Progenitor cell of endocrine pancreas (in vitro differentiated cells): Measurements from ENCODE around the gene RNASE13. TPM values are rescaled to one million over a fixed set of nuclear protein-coding genes. Genes with fewer than 3 reads are reported as not detected.
A peak's percentile ranks its signal among the peaks of the same experiment; 100 is the strongest.

Source experiments
- DNase-seq: peaks from one replicate; pipeline ENCODE4 v3.0.0; 2021; ENCODE audit warnings: low spot score; ENCODE audit not compliant: unreplicated experiment
- H3K27ac Mint-ChIP-seq: 2 replicates; pipeline ENCODE4 v1.8.0; 2021; ENCODE audit warnings: mild to moderate bottlenecking, moderate library complexity, mixed read lengths
- H3K27me3 Mint-ChIP-seq: 2 replicates; pipeline ENCODE4 v1.8.0; 2021; ENCODE audit warnings: mixed read lengths
- H3K36me3 Mint-ChIP-seq: 2 replicates; pipeline ENCODE4 v1.8.0; 2022; ENCODE audit warnings: mixed read lengths; ENCODE audit not compliant: insufficient read depth
- H3K4me1 Mint-ChIP-seq: 2 replicates; pipeline ENCODE4 v1.8.0; 2021; ENCODE audit warnings: low read depth, mixed read lengths
- H3K4me3 Mint-ChIP-seq: 2 replicates; pipeline ENCODE4 v1.8.0; 2021; ENCODE audit warnings: low read depth, mild to moderate bottlenecking, moderate library complexity, mixed read lengths
- H3K9me3 Mint-ChIP-seq: 2 replicates; pipeline ENCODE4 v1.8.0; 2021; ENCODE audit warnings: low read depth, mixed read lengths
- CTCF ChIP-seq: fragments of 200-600 bp; sonication (generic); IDR thresholded peaks from one replicate; pipeline ENCODE4 v1.5.0; 2021; ENCODE audit warnings: antibody characterized with exemption, mild to moderate bottlenecking; ENCODE audit not compliant: unreplicated experiment
- total RNA-seq: library from RNA; stranded (reverse); gene quantifications from 2 replicates; pipeline ENCODE4 v1.2.1, GENCODE V29; 2021

Gene RNASE13
- total RNA-seq, 1 donor from 2014 or later, result not detected

GRCh38 chr14:21060614-21061346 lies 26.2 kb upstream of the RNASE13 start:
- H3K4me3 Mint-ChIP-seq, result peak overlapping the region; percentile 8
- no peaks in the 10 kb centered on the region for H3K36me3 Mint-ChIP-seq
- no peaks in the 10 kb centered on the region for H3K9me3 Mint-ChIP-seq
- peaks cover 30% of the 10 kb centered on the region for H3K4me1 Mint-ChIP-seq
- H3K27ac Mint-ChIP-seq, result peak overlapping the region; percentile 31
- no peak for DNase-seq
- TF ChIP-seq CTCF, result no peak
- H3K27me3 Mint-ChIP-seq, result peaks cover 6% of the 10 kb centered on the region

GRCh38 chr14:21059842-21060613 lies 25.4 kb upstream of the RNASE13 start:
- H3K36me3 Mint-ChIP-seq, result no peaks in the 10 kb centered on the region
- TF ChIP-seq CTCF, result no peak
- DNase-seq, result no peak
- no peak overlapping the region for H3K4me3 Mint-ChIP-seq
- no peak overlapping the region for H3K27ac Mint-ChIP-seq
- H3K9me3 Mint-ChIP-seq, result no peaks in the 10 kb centered on the region
- H3K4me1 Mint-ChIP-seq, result peaks cover 35% of the 10 kb centered on the region
- no peaks in the 10 kb centered on the region for H3K27me3 Mint-ChIP-seq

GRCh38 chr14:21058903-21059302 lies 24.3 kb upstream of the RNASE13 start:
- H3K27ac Mint-ChIP-seq, result no peak overlapping the region
- H3K4me3 Mint-ChIP-seq, result no peak overlapping the region
- no peak for TF ChIP-seq CTCF
- no peaks in the 10 kb centered on the region for H3K9me3 Mint-ChIP-seq
- peaks cover 45% of the 10 kb centered on the region for H3K4me1 Mint-ChIP-seq
- no peaks in the 10 kb centered on the region for H3K27me3 Mint-ChIP-seq
- no peaks in the 10 kb centered on the region for H3K36me3 Mint-ChIP-seq
- DNase-seq, result no peak

GRCh38 chr14:21057803-21058675 lies 23.4 kb upstream of the RNASE13 start, which contains the start of gene RNASE8:
TSS of gene RNASE8 (plus strand) at chr14:21057822. CDS start at chr14:21057893, 71 bp downstream.
- H3K27ac Mint-ChIP-seq, result no peak within 1 kb of the TSS
- no peaks in the 10 kb centered on the region for H3K27me3 Mint-ChIP-seq
- TF ChIP-seq CTCF, result no peak
- peaks cover 43% of the 10 kb centered on the region for H3K4me1 Mint-ChIP-seq
- no peaks in the 10 kb centered on the region for H3K36me3 Mint-ChIP-seq
- DNase-seq, result no peak
- no peak within 1 kb of the TSS for H3K4me3 Mint-ChIP-seq
- H3K9me3 Mint-ChIP-seq, result no peaks in the 10 kb centered on the region

- H3K4me3 Mint-ChIP-seq, result no peak overlapping the region
- no peaks in the 10 kb centered on the region for H3K27me3 Mint-ChIP-seq
- H3K9me3 Mint-ChIP-seq, result no peaks in the 10 kb centered on the region
- no peak overlapping the region for H3K27ac Mint-ChIP-seq
- no peak for DNase-seq
- peaks cover 40% of the 10 kb centered on the region for H3K4me1 Mint-ChIP-seq
- TF ChIP-seq CTCF, result no peak
- no peaks in the 10 kb centered on the region for H3K36me3 Mint-ChIP-seq
These were observed 22.0 kb upstream of the RNASE13 start for GRCh38 chr14:21056520-21057163.
